Melanocyte of skin (primary cell): ENCODE measurements around the gene PGM3. TPM values are rescaled to one million over a fixed set of nuclear protein-coding genes. Genes with fewer than 3 reads are reported as not detected.

Experiments
- total RNA-seq, 2 donors: library from RNA; depleted of rRNA; stranded (reverse); fragments of >200 nt; gene quantifications; 2 replicates each; pipeline ENCODE4 v1.2.3, GENCODE V29; 2012

The PGM3 gene, protein sequence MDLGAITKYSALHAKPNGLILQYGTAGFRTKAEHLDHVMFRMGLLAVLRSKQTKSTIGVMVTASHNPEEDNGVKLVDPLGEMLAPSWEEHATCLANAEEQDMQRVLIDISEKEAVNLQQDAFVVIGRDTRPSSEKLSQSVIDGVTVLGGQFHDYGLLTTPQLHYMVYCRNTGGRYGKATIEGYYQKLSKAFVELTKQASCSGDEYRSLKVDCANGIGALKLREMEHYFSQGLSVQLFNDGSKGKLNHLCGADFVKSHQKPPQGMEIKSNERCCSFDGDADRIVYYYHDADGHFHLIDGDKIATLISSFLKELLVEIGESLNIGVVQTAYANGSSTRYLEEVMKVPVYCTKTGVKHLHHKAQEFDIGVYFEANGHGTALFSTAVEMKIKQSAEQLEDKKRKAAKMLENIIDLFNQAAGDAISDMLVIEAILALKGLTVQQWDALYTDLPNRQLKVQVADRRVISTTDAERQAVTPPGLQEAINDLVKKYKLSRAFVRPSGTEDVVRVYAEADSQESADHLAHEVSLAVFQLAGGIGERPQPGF
- total RNA-seq: 10 to 100 TPM; 34.1 to 49.0 TPM

DNA sequence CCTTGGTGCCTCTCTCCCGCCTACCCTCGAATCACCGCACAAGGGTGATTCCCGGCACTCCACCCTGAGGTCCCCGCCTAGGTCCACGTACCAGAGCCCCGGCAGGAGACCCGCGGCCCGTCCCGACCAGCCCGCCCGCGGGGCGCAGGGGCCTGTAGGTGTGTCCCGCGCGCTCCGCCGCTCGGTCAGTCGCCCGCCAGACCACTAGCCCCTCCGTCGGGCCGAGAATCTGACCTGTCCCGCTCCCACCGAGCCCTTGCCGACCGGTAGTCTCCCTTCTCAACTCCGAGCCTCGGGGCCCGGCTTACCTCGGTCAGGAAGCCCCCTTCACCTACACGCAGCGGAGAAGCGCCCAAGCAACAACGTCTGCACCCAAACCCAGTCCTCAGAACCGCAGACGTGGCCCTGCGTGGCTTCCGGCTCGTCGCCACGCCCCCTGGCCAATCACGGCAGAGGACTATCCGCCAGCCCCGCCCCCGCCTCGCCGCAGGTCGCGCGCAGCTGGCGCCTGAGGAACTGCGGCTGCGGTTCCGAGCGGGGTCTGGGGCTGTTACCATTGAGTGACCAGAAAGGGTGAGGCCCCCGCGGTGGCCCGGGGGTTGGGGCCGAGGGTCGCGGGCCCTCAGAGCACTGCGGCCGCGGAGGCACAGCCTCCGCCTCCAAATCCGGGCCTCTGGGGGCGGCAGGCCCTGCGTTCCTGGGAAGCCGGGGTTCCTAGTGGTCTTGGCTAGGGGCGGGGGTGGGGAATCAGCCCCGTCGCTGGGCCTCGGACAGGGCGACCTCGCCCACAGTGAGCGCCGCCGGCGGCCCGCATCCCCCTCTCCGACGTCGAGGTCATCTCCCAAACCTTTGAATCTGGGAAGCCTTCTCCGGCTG is at the start of gene PGM3, which contains the start of gene RWDD2A:
PGM3 (minus strand) TSS at position 395 of the 876 bp plus-strand sequence. CDS start 2,253 bp downstream, outside the sequence.
RWDD2A (plus strand) TSS at position 487 of the 876 bp plus-strand sequence. CDS start 1,095 bp downstream, outside the sequence.

Other genes starting within 250 kb of the PGM3 start
- 1 to 10 TPM; 4.5 to 9.3 TPM for gene UBE3D, start 127.4 kb downstream of the PGM3 start, total RNA-seq
- gene DOP1A, start 125.6 kb downstream of the PGM3 start, total RNA-seq: 10 to 100 TPM; 26.0 to 32.0 TPM
- gene RWDD2A, start 92 bp upstream of the PGM3 start, total RNA-seq: 1 to 10 TPM; 2.7 to 3.1 TPM
- 10 to 100 TPM in 1 of 2 donors, 1 to 10 TPM in 1; 7.2 to 19.0 TPM for gene ME1, start 237.8 kb upstream of the PGM3 start, total RNA-seq